Esophagus muscularis mucosa (tissue), 4 donors: Measurements from ENCODE around the gene TBX3. TPM values are rescaled to one million over a fixed set of nuclear protein-coding genes. Genes with fewer than 3 reads are reported as not detected.
"Not testable (repeated sequence)": the region's sequence is repeated elsewhere in the genome, so short reads cannot be mapped to it uniquely, and the experiment has no call there.

ENCODE experiments used
- DNase-seq: peaks from one replicate; pipeline ENCODE4 v3.0.0-alpha.2; 2017; ENCODE audit errors: extremely low spot score
- H3K27ac ChIP-seq, 4 donors: fragments of 200-600 bp; sonication (generic); replicated peaks in 1 of 4; 1 replicate in 3 of 4; 2 replicates in 1 of 4; pipeline ENCODE4 v1.5.1; 2016 to 2019; ENCODE audit warnings: mild to moderate bottlenecking in 1 of 4
- H3K27me3 ChIP-seq, 4 donors: fragments of 200-600 bp; sonication (generic); one replicate each; pipeline versions ENCODE4 v1.5.1 to v1.6.0; 2016 to 2019
- H3K36me3 ChIP-seq, 4 donors: fragments of 200-600 bp; sonication (generic); one replicate each; pipeline ENCODE4 v1.5.1; 2016 to 2019
- H3K4me1 ChIP-seq, 4 donors: fragments of 200-600 bp; sonication (generic); one replicate each; pipeline ENCODE4 v1.5.1; 2016 to 2019
- H3K4me3 ChIP-seq, 4 donors: fragments of 200-600 bp; sonication (generic); 1 replicate in 2 of 4; 2 replicates in 2 of 4; pipeline ENCODE4 v1.5.1; 2016 to 2019; ENCODE audit warnings: mild to moderate bottlenecking in 4 of 4, moderate library complexity in 1 of 4
- H3K9me3 ChIP-seq, 4 donors: fragments of 200-600 bp; sonication (generic); 1 replicate in 3 of 4; 2 replicates in 1 of 4; pipeline ENCODE4 v1.5.1; 2016 to 2019
- EP300 ChIP-seq: sonication (generic); formaldehyde crosslinking; IDR thresholded peaks from one replicate; pipeline ENCODE4 v1.6.1; 2017; ENCODE audit warnings: antibody characterized with exemption
- POLR2A ChIP-seq: fragments of 450-650 bp; IDR thresholded peaks from one replicate; pipeline ENCODE4 v1.6.1; 2017; ENCODE audit warnings: antibody characterized with exemption, moderate library complexity, mild to moderate bottlenecking, low read depth
- POLR2AphosphoS5 ChIP-seq, 2 donors: sonication (generic); formaldehyde crosslinking; IDR thresholded peaks; one replicate each; pipeline ENCODE4 v1.6.1; 2017; ENCODE audit warnings: antibody characterized with exemption in 2 of 2
- WGBS: methylation state at CpG from one replicate; pipeline ENCODE4 v1.1.5; 2018; 5-methylcytosine and 5-hydroxymethylcytosine counted together
- intact Hi-C: fragments of 100-400 bp; cut with DNase I; formaldehyde crosslinking; loops from one replicate; pipeline ENCODE4 v1.15.1; 2023
- total RNA-seq, 4 donors: library from RNA; depleted of rRNA; stranded (reverse); fragments of >200 nt; gene quantifications; one replicate each; pipeline versions ENCODE4 v1.1.0 to v1.2.1, GENCODE V29; 2016
- TF ChIP-seq, protein P1 (sequence below), 3 experiments: fragments of 200-600 bp in 2 of 3; fragments of 450-650 bp in 1 of 3; sonication (generic) in 2 of 3; IDR thresholded peaks; one replicate each; pipeline ENCODE4 v1.5.1; 2017 to 2019; ENCODE audit warnings: antibody characterized with exemption in 3 of 3, mild to moderate bottlenecking in 2 of 3, moderate library complexity in 1 of 3

The TBX3 gene
- total RNA-seq = 10 to 100 TPM in 1 of 4 donors, 1 to 10 TPM in 3; 5.3 to 10.4 (median 8.6) TPM

- Histone ChIP-seq H3K27ac (peak within 1 kb of the TSS; percentile 87 to 92 (median 90)), H3K27me3 (peaks cover 0 to 41% (median 24%) of the 10 kb centered on the region in 4 donors), H3K36me3 (peaks cover 0 to 13% (median 1%) of the 10 kb centered on the region in 4 donors), H3K4me3 (peak within 1 kb of the TSS; percentile 69 to 81 (median 72)), H3K9me3 (no peaks in the 10 kb centered on the region), H3K4me1 (peaks cover 0 to 50% (median 36%) of the 10 kb centered on the region in 4 donors)
- peak; percentile 94 to 97 for TF ChIP-seq POLR2AphosphoS5 (IDR thresholded peaks at IDR 0.05)
- TF ChIP-seq, protein P1, sequence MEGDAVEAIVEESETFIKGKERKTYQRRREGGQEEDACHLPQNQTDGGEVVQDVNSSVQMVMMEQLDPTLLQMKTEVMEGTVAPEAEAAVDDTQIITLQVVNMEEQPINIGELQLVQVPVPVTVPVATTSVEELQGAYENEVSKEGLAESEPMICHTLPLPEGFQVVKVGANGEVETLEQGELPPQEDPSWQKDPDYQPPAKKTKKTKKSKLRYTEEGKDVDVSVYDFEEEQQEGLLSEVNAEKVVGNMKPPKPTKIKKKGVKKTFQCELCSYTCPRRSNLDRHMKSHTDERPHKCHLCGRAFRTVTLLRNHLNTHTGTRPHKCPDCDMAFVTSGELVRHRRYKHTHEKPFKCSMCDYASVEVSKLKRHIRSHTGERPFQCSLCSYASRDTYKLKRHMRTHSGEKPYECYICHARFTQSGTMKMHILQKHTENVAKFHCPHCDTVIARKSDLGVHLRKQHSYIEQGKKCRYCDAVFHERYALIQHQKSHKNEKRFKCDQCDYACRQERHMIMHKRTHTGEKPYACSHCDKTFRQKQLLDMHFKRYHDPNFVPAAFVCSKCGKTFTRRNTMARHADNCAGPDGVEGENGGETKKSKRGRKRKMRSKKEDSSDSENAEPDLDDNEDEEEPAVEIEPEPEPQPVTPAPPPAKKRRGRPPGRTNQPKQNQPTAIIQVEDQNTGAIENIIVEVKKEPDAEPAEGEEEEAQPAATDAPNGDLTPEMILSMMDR (IDR thresholded peaks at IDR 0.05) = peak; percentile 39 to 58 (median 47)
- TF ChIP-seq EP300 = no peak
- TF ChIP-seq POLR2A = peak; percentile 75
- under 1% methylated on average over 32 of the region's 76 CpGs for WGBS
- intact Hi-C loops = no loop called here
- DNase-seq = peak; percentile 96
These were observed at the start of gene TBX3 for GRCh38 chr12:114684098-114684869. Gene TBX3, minus strand, starts transcription at chr12:114684175. Its CDS starts 975 bp downstream, at chr12:114683200.

- intact Hi-C loops = no loop called here
- peaks cover 0 to 46% (median 22%) of the 10 kb centered on the region in 4 donors for H3K27me3 ChIP-seq
- H3K4me3 ChIP-seq = no peak overlapping the region
- H3K4me1 ChIP-seq = peaks cover 0 to 10% (median 5%) of the 10 kb centered on the region in 4 donors
- TF ChIP-seq EP300 (no peak), POLR2AphosphoS5 (IDR thresholded peaks at IDR 0.05) (no peak), POLR2A (no peak)
- TF ChIP-seq, protein P1 (IDR thresholded peaks at IDR 0.05) = no peak
- no peaks in the 10 kb centered on the region for H3K9me3 ChIP-seq
- H3K27ac ChIP-seq = no peak overlapping the region
- 81% methylated on average over 4 of the region's 4 CpGs for WGBS
- no peaks in the 10 kb centered on the region for H3K36me3 ChIP-seq
- DNase-seq = no peak
These were observed 48.6 kb upstream of the TBX3 start for GRCh38 chr12:114732426-114733030.

GRCh38 chr12:114729731-114730130, 45.8 kb upstream of the TBX3 start:
- no peaks in the 10 kb centered on the region for H3K9me3 ChIP-seq
- H3K27ac ChIP-seq = no peak overlapping the region
- H3K36me3 ChIP-seq = no peaks in the 10 kb centered on the region
- 64% methylated on average over 3 of the region's 3 CpGs for WGBS
- H3K4me1 ChIP-seq = no peaks in the 10 kb centered on the region
- H3K27me3 ChIP-seq = peaks cover 0 to 20% (median 7%) of the 10 kb centered on the region in 4 donors
- TF ChIP-seq EP300 (no peak), POLR2A (no peak), POLR2AphosphoS5 (IDR thresholded peaks at IDR 0.05) (no peak)
- TF ChIP-seq, protein P1 (IDR thresholded peaks at IDR 0.05) = no peak
- H3K4me3 ChIP-seq = no peak overlapping the region
- intact Hi-C loops = no loop called here
- no peak for DNase-seq

DNA sequence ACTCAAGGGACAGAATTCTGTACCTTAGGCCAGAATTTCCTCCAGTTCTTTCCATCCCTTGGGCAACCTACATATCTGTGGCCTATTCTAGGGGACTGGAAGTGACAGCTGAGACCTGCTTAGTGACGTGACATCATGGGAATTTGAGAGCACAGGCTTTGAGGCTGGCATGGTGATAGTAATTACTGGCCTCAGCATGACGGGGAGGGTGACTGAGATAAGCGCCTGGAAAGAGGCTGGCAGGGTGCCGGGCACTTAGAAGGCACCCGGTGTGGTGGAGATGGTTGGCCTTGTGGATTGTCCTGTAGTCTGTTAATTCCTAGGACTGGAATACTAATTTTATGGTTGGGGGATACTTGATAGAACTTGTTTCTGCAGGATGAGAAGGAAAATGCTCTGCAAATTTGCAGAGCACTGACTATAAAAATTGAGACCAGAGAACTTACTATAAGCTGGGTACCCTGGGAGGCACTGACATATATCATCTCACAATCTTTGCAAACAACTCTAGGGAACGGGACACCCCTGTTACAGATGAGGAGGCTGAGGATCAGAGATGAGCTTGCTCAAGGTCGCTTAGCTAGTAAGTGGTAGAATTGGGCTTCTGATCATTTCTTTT, 42.2 kb upstream of the TBX3 start:
- Histone ChIP-seq H3K36me3 (no peaks in the 10 kb centered on the region), H3K9me3 (no peaks in the 10 kb centered on the region), H3K4me1 (no peaks in the 10 kb centered on the region), H3K27me3 (no peaks in the 10 kb centered on the region), H3K27ac (no peak overlapping the region), H3K4me3 (no peak overlapping the region)
- TF ChIP-seq, protein P1 (IDR thresholded peaks at IDR 0.05) = no peak
- TF ChIP-seq POLR2A (no peak), POLR2AphosphoS5 (IDR thresholded peaks at IDR 0.05) (no peak), EP300 (no peak)
- intact Hi-C loops = no loop called here
- WGBS = 87% methylated on average over 7 of the region's 7 CpGs
- no peak for DNase-seq

DNA sequence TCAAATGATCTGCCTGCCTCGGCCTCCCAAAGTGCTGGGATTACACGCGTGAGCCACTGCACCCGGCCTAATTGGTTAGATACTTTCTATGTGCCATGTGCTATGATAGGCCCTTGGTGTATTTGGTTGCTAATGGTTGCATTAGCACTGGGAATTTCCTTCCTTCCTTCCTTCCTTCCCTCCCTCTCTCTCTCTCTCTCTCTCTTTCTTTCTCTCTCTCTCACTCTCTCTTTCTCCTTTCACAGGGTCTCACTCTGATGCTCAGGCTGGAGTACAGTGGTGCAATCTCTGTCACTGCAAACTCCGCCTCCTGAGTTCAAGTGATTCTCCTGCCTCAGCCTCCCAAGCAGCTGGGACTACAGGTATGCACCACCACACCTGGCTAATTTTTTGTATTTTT, 38.2 kb upstream of the TBX3 start:
- H3K9me3 ChIP-seq, H3K27ac ChIP-seq, intact Hi-C loops, H3K4me3 ChIP-seq, H3K4me1 ChIP-seq, H3K36me3 ChIP-seq, H3K27me3 ChIP-seq, DNase-seq: not testable (repeated sequence)
- 98% methylated on average over 5 of the region's 5 CpGs for WGBS
